Posterior vena cava (tissue), 2 donors: ENCODE measurements around the gene MED26. TPM values are rescaled to one million over a fixed set of nuclear protein-coding genes. Genes with fewer than 3 reads are reported as not detected.
A peak's percentile ranks its signal among the peaks of the same experiment; 100 is the strongest.
"Not testable (repeated sequence)": the region's sequence is repeated elsewhere in the genome, so short reads cannot be mapped to it uniquely, and the experiment has no call there.

ENCODE experiments used
- DNase-seq: peaks from one replicate; pipeline ENCODE4 v3.0.0-alpha.2; 2020; ENCODE audit warnings: low spot score
- intact Hi-C, 2 donors: fragments of 100-400 bp; cut with DNase I; formaldehyde crosslinking; loops; one replicate each; pipeline versions ENCODE4 v1.14.1 to v1.14.2; 2022 to 2023
- long read RNA-seq, 2 donors: library from polyadenylated mRNA; unstranded; transcript quantifications; one replicate each; pipeline ENCODE4 v2.0.0, GENCODE V29; 2020 to 2021
- total RNA-seq, 2 donors: library from RNA; stranded (reverse); fragmentation: NEBNext Ultra II Directional; extraction: Animal tissue kit (Norgen Biotek cat#: 25700); gene quantifications; one replicate each; pipeline ENCODE4 v1.2.1, GENCODE V29; 2021
- donor health status: DM: yes; HTN: yes; CAD: no.
- donor health status: DM: yes; HTN: yes; CAD: no.

The MED26 gene
- 1 to 10 TPM; 5.9 to 6.1 TPM for total RNA-seq
- long read RNA-seq, donor 1, transcript MED26-202 (1 exons, 3,871 nt): major isoform, 8 of 8 reads
- long read RNA-seq, donor 1, partial matches to known transcripts: 0 of 8 reads
- long read RNA-seq, donor 1, other reads (novel, unspliced or antisense): 0 of 8 reads
- long read RNA-seq, donor 2, partial matches to known transcripts: 0 of 2 reads
- long read RNA-seq, donor 2, other reads (novel, unspliced or antisense): 0 of 2 reads

GRCh38 chr19:16628183-16628983 lies at the start of gene MED26:
Gene MED26 (minus strand): TSS chr19:16628204. CDS start chr19:16627943, 261 bp downstream.
- intact Hi-C loops: loop anchor here (10.0 kb wide), 1 partner anchor 54 kb away; the partner anchor contains the start of gene SLC35E1 (in 2 of the 2)

GRCh38 chr19:16677055-16677454 lies 49.1 kb upstream of the MED26 start:
- DNase-seq: no peak
- intact Hi-C loops: no loop called here

More at GRCh38 chr19:16628183-16628983, at the start of gene MED26:
- DNase-seq: peak; percentile 98

GRCh38 chr19:16676101-16676798 lies 48.2 kb upstream of the MED26 start:
- DNase-seq: no peak
- intact Hi-C loops: no loop called here

DNA sequence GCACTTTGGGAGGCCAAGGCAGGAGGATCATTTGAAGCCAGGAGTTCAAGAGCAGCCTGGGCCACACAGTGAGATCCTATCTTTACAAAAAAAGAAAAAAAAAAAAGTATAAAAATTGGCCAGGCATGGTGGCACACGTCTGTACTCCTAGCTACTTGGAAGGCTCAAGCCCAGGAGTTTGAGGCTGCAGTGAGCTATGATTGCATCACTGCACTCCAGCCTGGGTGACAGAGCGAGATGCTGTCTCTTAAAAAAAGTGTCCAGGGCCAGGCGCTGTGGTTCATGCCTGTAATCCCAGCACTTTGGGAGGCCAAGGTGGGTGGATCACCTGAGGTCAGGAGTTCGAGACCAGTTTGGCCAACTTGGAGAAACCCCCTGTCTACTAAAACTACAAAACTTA lies 45.8 kb upstream of the MED26 start:
- DNase-seq, intact Hi-C loops: not testable (repeated sequence)

GRCh38 chr19:16673231-16673630 lies 45.2 kb upstream of the MED26 start:
- intact Hi-C loops: no loop called here
- DNase-seq: no peak

DNA sequence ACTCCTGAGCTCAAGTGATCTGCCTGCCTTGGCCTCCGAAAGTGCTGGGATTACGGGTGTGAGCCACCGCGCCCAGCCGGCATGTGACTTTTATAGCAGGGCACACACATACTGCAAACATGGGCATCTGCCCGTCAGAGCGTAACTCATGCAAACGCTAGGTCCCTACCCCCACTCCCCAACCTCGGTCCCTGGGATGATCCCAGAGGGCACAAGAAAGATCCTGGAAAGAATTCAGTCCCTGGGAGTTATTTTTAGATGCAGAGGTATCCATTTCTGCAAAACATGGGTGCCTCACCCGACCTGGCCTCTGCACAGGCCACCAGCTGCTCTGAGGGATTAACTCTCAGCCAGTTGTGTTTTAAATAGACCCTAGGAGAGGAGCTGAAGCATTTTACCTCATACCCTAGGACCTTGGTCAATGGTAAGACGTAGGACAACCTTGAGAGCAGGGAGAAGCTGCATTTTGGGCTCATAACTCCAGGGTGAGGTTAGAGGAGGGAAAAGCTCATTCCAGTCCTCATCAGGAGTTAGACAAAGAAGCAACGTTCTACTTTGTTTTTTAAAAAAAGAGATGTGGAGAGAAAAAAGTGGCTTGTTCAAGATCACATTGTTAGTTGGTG lies 43.8 kb upstream of the MED26 start:
- intact Hi-C loops: no loop called here
- no peak for DNase-seq

DNA sequence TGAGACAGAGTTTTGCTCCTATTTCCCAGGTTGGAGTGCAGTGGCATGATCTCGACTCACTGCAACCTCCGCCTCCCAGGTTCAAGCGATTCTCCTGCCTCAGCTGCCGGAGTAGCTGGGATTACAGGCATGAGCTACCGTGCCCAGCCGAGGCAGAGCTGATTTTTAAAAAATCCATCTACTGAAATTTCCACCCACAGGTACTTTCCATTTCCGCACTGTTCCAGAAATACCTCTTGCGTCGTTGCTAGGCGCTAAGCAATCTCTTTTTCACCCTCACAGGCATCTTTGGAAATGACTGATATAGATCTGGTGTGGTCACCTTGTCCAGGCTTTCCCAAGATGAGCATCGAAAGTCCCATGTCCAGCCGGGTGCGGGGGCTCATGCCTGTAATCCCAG lies 42.3 kb upstream of the MED26 start:
- intact Hi-C loops: no loop called here

DNA sequence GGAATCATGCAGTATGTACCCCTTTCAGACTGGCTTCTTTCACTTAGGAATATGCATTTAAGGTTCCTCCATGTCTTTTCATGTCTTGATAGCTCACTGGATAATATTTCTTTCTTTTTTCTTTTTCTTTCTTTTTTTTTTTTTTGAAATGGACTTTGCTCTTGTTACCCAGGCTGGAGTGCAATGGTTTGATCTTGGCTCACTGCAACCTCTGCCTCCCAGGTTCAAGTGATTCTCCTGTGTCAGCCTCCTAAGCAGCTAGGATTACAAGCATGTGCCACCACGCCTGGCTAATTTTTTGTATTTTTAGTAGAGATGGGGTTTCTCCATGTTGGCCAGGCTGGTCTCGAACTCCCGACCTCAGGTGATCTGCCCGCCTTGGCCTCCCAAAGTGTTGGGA lies 40.7 kb upstream of the MED26 start:
- not testable (repeated sequence) for DNase-seq
- intact Hi-C loops: loop anchor here in 1 of 2 donors (5.0 kb wide), 1 partner anchor 311 kb away; no protein-coding TSS in a partner anchor

More for the DNA sequence above, 42.3 kb upstream of the MED26 start:
- no peak for DNase-seq

DNA sequence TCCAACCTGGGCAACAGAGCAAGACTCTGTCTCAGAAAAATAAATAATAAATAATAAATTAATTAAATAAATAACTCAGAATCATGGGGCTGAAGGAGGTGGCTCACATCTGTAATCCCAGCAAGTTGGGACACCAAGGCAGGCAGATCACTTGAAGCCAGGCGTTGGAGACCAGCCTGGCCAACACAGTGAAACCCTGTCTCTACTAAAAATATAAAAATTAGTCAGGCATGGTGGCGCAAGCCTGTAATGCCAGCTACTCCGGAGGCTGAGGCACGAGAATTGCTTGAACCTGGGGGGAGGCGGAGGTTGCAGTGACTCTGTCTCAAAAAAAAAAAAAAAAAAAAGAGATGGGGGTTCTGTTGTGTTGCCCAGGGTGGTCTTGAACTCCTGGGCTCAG lies 40.2 kb upstream of the MED26 start:
- intact Hi-C loops: loop anchor here in 1 of 2 donors (5.0 kb wide), 1 partner anchor 311 kb away; no protein-coding TSS in a partner anchor

DNA sequence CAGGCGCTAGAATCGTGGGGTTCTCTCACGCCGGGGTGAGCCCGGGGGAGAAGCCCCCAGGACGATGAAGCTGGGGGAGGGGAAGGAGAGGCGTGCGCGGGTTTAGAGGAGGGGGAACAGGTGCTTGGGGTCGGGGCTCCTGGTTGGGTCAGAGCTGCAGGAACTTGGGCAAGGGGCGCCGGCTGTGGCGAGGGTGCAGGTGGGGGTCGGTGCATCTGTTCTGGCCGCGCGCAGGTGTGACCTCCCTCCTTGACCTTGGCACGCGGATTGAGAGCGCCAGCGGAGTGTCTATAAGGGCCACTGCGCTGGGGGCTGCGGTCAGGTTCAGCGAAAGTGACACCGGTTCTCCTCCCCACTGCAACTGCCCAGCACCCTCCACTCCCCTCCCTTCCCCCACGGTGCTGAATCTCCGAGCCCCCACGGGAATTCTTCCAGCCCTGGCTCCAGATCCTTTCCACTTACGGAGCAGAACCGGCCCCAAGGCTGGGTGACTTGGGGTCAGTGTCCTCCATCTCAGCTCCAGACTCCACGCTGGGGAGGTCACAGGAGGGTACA lies 33.6 kb upstream of the MED26 start:
- DNase-seq: peak; percentile 80
- intact Hi-C loops: no loop called here

More for the DNA sequence above, 40.2 kb upstream of the MED26 start:
- no peak for DNase-seq

DNA sequence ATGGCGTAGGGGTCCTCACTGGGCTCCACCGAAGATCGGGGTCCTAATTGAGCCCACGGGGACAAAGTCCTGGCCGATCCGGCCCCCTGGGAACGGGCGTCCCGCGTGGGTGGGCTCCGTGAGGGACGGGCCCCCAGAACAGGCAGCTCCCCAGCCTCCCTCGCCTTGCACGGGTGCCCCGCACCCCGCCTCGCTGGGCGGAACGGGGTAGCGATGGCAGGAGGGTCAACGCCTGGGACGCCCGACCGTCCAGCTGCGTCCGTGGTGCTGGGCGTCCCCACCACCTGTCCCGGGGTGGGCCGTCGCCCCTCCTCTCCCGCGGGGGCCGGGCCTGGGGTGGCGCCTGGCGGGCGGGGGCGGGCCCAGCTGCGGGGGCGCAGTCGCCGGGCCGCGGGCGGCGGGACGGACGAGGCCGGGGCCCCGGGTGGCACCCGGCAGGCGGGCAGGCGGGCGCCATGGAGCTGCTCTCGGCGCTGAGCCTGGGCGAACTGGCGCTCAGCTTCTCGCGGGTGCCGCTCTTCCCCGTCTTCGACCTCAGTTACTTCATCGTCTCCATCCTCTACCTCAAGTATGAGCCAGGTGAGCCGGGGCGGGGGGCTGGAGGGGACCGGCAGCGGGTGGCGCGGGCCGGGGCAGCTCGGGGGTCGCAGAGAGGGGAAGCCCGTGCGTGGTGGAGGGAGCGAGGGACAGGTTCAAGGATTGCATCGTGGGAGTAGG lies 32.9 kb upstream of the MED26 start, which contains the start of gene TMEM38A:
Gene TMEM38A, plus strand, starts transcription at position 377 of the 717 bp plus-strand sequence. Its CDS starts 79 bp downstream, at position 456.
- intact Hi-C loops: no loop called here
- peak; percentile 80 for DNase-seq

DNA sequence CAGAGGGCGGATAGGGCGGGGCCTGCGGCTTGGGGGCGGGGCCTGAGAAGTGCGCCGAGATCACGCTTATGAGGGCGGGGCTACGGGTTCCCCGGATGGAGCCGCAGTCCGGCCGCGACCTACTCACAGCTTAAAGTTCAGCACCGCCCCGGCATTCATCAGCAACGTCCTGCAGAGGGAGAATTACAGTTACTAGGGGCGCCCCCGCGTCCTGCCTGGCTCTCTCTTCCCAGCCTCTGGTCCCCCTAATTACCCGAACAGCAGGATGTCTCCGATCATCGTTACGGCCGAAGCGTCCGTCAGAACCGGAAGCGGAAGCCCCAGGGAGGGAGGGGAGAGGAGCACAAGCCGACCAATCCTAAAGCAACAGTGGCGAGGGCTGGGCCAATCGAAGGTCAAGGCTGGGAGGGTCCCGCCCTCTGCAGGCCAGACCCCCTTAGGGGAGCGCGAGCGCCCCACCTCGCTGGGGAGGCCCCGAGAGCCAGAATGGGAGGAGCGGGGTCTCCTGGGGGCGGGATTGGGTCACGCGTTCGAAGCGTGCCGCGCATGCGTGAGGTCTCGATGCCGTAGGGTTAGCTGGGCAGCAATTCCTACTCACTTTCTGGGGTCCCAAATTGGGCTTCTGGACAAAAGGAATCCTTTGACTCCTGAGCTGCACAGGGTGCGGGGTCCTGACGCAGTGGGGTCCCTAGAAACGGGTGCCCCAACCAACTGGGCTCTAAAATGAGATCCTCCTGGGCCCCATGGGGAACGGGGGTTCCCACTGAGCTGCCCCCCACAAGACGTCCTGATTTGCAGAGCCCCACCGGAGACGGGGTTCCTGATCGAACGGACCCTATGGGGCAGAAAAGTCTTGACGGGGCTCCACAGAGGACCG lies 32.1 kb upstream of the MED26 start, which contains the start of gene SMIM7:
Gene SMIM7, minus strand, starts transcription at position 313 of the 877 bp plus-strand sequence. Its CDS starts 34 bp downstream, at position 279.
- intact Hi-C loops: no loop called here

DNA sequence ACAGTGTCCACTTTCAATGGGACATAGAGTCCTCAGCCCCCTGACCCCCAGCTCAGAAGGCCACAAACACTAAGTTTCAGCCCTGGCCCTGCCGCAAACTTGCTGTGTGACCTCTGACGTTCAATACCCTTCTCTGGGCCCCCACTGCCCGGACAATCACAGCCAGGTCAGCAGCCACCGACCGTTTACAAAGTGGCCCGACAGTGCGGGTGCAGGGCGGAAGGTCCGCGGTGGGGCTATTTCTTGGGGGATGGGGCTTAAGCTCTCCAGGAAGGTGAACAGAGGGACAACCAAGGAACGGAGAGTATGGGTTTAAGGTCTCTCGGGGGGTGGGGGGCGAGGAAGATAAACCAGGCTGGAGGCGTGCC lies 31.4 kb upstream of the MED26 start:
- intact Hi-C loops: no loop called here
- no peak for DNase-seq

More for the DNA sequence above, 32.1 kb upstream of the MED26 start, which contains the start of gene SMIM7:
- peak; percentile 99 for DNase-seq

DNA sequence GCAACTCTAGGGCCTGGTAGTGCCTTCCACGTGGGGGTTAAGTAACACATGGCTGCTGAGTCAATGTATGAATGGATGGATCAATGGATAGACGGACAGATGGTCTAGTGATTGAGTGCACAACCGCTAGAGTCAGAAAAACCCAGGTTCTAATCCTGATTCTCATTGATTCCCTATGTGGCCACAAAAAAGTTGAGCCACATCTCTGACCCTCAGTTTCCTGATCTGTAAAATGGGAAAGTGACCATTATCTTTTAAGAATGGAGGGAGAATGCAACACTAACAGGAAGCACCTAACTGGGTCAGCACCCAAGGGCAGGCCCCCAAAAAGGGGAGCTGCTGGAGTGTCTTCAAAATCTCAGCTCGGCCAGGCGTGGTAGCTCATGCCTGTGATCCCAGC lies 29.4 kb upstream of the MED26 start:
- intact Hi-C loops: no loop called here
- no peak for DNase-seq

DNA sequence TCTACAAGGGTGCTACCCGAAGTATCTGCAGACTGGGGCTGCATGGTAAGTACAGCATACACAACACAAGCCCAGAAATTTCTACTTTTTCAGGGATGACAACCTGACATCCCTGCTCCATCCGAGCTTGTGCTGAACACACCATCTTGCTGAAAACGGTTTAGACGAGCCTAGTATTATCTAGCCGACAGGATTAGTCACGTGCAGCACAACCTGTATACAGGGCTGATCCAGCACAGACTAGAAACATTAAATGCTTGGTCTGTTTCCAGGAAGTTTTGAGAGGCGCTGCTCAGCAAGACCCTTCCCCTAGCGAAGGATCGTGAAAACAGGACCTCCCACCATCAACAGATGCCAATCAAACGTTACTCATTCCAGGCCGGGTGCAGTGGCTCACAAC lies 27.7 kb upstream of the MED26 start:
- DNase-seq: no peak
- intact Hi-C loops: no loop called here

GRCh38 chr19:16654627-16655026 lies 26.6 kb upstream of the MED26 start:
- intact Hi-C loops: no loop called here
- no peak for DNase-seq

DNA sequence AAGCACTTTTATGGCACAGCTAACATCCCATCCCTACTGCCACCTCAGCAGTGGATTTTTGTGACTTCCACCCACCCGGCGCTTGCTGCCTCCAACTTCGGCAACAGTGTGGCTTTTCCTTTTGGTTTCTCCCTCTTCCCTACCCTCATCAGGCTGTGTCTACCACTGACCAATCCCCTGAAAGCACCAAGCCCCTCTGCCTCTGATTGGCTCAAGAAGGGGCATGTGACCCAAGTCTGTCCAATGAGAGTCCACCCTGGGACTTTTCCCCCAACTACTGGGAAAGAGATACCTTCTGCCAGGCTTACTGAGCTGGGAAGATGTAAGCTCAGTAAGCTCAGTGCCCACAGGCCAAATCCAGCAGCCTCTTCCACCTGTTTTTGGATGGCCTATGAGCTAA lies 26.1 kb upstream of the MED26 start:
- intact Hi-C loops: no loop called here
- no peak for DNase-seq
